ENCODE measurements around the gene NCKIPSD.

DNA sequence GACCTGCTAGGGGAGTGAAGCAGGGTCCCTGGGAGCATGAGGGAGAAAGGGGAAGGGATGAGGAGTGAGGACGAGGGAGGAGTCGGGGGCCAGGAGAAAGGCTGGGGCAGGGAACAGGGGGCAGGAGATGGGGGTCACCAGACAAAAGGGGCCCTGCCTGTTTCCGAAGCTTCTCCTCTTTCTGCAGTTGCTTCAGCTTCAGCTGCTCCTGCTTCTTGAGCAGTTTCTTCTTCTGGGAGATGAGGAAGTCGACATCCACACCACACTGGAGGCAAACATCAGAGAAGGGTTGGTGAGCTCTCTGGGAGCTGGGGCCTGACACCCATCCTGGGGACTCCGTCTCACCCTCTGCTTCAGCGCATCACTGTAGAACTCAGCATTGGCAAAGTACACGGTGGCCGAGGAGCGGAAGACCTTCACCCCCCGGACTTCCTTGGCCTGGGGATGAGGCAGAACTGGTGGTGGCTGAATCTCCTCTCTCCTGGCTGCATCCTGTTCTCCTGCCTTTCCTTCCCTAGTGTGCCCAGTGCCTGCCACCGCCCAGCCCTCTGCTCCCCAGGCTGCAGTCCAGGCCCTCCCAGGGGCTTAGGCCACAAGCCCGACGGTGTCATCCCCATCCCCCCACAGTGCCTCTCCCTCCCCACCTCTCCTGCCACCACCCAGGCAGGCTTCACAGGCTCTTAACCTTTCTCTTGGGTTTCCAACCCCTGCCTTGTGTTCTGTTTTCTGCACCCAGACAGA, 57.3 kb downstream of the NCKIPSD start:
- TF ChIP-seq, protein P1, sequence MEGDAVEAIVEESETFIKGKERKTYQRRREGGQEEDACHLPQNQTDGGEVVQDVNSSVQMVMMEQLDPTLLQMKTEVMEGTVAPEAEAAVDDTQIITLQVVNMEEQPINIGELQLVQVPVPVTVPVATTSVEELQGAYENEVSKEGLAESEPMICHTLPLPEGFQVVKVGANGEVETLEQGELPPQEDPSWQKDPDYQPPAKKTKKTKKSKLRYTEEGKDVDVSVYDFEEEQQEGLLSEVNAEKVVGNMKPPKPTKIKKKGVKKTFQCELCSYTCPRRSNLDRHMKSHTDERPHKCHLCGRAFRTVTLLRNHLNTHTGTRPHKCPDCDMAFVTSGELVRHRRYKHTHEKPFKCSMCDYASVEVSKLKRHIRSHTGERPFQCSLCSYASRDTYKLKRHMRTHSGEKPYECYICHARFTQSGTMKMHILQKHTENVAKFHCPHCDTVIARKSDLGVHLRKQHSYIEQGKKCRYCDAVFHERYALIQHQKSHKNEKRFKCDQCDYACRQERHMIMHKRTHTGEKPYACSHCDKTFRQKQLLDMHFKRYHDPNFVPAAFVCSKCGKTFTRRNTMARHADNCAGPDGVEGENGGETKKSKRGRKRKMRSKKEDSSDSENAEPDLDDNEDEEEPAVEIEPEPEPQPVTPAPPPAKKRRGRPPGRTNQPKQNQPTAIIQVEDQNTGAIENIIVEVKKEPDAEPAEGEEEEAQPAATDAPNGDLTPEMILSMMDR (IDR thresholded peaks at IDR 0.05), result no peak
- no peak for TF ChIP-seq POLR2A (IDR thresholded peaks at IDR 0.05)

All from thyroid gland (tissue), 4 donors.